CD4-positive, alpha-beta T cell treated with Interleukin-4 for 1 hour (primary cell): ENCODE data around the gene HOXD9.

Source experiments
- DNase-seq, 2 donors: peaks; one replicate each; pipeline ENCODE4 v3.0.0-alpha.2; 2020 to 2022

The HOXD9 gene

GRCh38 chr2:176122683-176123410 lies at the start of gene HOXD9:
Gene HOXD9 (plus strand): TSS chr2:176122719. CDS start chr2:176122769, 50 bp downstream.
- no peak for DNase-seq

- no peak for DNase-seq
Observed at GRCh38 chr2:176072951-176073904, 49.3 kb upstream of the HOXD9 start.

- DNase-seq = no peak
Observed at GRCh38 chr2:176074919-176075425, 47.5 kb upstream of the HOXD9 start.

- DNase-seq = no peak
Observed at GRCh38 chr2:176075481-176075880, 47.0 kb upstream of the HOXD9 start.

- no peak for DNase-seq
Observed at GRCh38 chr2:176076063-176076462, 46.5 kb upstream of the HOXD9 start.

DNA sequence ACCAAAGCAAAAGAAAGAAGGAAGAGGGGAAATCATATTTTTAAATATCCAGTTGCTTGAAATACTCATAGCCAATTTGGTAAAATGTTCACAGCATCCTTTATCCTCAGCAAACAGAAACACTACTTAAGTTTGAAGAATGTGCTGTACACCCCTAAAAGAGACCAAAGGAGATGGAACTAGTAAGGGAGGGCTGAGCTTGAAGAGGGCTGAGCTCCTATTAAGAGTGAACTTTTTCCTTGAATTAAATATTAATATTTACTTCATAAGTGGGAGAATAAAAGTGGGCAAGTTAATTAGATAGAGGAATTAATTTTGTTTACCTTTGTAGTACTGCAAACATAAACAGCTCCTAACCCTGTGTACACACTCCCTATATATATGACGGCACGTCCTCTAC lies 45.7 kb upstream of the HOXD9 start:
- no peak for DNase-seq

- no peak for DNase-seq
Observed at GRCh38 chr2:176078541-176079284, 43.8 kb upstream of the HOXD9 start.

- DNase-seq = no peak
Observed at GRCh38 chr2:176079285-176079830, 43.2 kb upstream of the HOXD9 start.

DNA sequence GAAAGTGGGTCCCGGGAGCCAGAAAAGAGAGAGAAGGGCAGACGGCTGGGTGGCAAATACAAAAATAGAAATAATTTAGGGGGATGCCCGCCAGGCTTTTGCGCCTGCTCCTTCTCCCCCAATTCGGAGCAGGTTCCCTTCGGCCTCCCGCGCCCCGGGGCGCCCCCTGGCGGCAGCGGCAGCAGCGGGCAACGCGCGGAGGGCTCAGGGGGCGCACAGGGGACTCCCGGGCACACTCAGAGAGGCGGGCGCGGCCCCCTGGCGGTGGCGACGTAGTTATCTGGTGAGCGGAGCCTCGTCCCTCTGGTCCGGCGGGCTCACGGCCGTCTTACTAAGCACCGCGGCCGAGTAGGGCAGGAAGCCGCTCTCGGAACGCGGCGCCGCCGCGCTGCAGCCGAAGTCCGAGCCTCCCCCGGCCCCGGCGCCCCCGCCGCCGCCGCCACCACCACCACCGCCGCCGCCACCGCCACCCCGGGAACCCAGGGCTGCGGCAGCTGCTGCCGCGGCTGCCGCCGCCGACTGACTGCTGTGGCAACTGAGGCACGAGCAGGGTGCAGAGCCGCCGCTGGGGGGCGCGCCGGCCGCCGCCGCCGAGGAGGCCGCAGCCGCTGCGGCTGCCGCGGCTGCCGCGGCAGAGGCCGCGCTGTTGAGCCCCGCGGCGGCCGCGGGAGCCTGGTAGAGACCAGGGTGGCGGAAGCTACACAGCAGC lies 42.5 kb upstream of the HOXD9 start:
- no peak for DNase-seq

GRCh38 chr2:176080540-176081375 lies 41.8 kb upstream of the HOXD9 start:
- DNase-seq = no peak

- no peak for DNase-seq
Observed at GRCh38 chr2:176081376-176081836, 41.1 kb upstream of the HOXD9 start.

DNA sequence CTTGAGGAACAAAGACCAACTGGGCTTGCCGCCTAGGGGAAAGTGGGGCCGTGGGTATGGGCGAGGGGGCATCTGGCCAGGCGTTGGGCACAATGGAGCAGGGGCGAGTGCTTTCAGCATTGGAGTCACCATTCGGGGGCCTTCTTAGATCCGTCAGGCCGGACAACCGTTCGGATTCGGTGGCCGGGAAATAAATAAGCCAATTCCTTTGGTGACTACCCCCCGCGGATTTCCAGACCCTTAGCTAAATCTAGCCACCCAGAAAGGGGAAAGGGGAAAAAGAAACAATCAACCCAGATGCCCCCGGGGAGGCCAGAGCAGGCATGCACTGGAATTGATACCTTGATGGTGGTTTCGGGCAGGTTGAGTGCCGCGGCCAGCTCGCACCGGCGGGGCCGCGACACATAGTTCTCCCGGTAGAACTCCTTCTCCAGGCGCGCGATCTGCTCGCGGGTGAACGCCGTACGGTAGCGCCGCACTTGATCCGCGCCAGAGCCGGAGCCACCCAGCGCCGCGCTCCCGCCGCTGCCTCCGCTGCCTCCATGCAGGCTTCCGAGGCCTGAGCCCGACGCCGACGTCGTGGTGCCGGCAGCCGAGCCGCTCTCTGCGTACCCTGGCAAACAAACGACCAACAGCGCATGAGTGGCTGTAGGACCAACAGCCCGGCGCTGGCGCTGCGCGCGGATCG lies 40.5 kb upstream of the HOXD9 start:
- DNase-seq = no peak

GRCh38 chr2:176082525-176082823 lies 40.0 kb upstream of the HOXD9 start:
- no peak for DNase-seq

DNA sequence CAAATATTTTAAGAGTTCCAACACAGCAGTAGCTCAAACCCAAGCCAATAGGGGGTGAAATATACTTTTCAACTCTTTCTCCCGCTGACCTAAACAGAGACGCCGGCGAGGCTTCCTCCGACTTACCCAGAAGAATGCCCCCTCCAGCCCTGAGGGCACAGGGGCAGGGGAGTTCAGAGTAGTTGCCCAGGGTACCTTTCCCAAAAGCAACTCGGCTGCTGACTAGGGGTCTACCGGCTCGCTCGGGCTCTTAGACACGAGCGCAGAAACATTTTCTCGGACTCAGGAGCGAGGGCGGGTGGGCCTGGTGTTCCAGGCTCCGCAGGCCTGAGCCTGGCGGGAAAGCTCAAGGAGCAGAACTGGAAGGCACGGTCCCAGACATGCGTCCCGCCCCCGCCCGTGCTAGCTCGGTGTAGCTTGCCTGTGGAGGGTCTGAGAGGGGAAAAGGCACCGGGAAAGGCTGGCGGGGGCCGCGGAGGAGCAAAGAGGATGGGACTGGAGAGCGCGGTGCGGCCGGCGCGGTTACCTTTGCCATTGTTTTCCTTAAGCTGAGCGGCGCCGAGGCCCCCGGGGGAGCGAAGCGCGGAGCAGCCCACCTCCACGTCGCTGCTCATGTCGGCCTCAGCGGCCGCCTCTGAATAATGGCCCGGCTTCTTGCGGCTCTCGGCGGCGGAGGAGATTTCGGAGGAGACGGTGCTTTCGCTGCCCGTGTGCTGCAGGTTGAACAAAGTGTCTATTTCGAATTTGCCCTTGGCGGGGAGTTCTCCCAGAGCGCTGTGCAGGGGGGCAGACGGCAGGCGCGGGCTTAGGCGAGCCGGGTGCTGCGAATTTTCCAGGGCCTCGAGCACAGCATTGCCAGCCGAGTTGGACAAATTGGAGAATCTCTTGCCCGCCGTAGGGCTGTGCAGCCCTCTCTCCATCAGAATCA lies 39.4 kb upstream of the HOXD9 start:
- no peak for DNase-seq

DNA sequence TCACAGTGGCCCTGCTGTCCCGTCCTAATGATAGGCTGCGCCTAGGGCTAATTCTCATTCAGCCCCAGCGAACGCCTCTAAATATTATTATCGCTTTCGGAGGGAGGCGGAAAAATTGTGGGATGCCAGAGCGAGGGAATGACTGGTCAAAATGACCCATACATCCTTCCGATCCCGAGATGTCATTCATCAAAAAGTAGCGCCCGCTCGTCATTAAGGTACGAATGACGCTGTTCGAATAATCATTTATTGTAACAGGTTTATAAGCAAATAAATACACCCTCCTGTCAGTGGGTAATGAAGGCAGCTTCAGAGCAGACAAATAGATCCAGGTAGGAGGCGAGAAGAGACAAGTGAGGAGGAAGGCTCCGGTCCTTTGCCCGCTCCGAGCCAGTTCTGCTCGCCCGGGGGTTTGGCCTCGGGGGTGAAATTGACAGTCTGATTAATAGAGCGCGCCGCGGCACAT lies 38.7 kb upstream of the HOXD9 start, which contains the start of gene EVX2:
Gene EVX2, minus strand, starts transcription at position 167 of the 466 bp plus-strand sequence. CDS start 186 bp downstream, outside the sequence.
- DNase-seq = no peak

DNA sequence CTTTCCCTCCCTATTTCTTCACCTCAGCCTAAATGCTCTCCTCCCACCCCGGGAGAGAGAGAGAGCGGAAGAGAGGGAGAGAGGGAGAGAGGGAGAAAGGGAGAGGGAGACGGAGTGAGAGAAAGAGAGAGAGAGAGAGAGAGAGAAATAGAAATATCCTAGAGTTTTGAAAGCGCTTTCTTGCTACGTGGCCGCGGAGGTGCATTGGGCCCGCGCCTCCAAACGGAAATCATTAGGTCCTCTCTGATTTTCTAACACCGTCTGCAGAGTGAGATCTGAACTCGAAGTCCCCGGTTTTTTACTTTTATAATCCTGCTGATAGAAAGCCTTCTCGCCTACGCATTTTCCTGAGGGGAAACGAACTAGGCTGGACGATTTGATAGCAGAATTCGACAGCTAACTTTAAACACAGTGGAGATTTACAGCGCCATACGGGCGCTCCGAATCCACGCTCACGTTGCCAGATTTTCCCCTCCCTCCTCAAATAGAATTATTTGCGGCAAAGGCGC lies 37.9 kb upstream of the HOXD9 start:
- no peak for DNase-seq

DNA sequence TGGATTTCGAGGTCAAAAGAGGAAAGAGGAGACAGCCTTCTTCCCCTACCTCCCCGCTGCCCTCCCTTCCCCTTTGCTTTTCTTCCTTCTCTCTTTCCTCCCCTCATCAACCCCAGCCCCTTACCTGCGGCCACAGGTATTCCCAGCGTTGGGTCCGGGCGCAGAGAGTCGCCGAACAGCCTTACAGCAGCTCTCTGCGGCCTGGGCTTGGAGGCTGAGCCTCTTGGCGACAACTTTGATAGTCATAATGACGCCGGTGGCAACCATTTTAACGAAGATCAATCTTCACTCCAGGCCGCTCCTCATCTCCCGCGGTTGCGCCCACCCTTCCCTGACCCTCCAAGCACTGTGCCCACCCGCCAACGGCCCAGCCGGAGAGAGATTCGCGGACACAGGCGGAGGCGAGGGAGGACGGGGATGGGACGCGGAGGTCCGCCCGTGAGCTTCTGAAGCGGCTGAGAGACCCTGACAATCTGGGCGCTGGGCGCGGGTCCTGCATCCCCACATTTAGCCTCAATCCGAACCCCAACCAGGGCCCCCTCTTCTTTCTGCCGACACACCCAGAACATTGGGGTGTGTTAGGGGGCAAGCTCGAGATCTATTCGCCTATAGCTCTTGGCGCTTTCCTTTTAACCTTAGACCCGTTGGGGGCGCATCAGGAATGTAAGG lies 37.3 kb upstream of the HOXD9 start:
- no peak for DNase-seq
